GM08714 (cell line): ENCODE measurements around the gene PDE11A.
"Not testable (repeated sequence)": the region's sequence is repeated elsewhere in the genome, so short reads cannot be mapped to it uniquely, and the experiment has no call there.

ENCODE experiments used
- H3K4me3 ChIP-seq: fragments of 200-500 bp; sonication (Bioruptor generic); 2 replicates; pipeline ENCODE4 v1.5.1; 2014; ENCODE audit warnings: mild to moderate bottlenecking, low read length, inconsistent platforms
- ZNF274 ChIP-seq: IDR thresholded peaks from 2 replicates; pipeline ENCODE4 v1.6.1; 2012; ENCODE audit warnings: mild to moderate bottlenecking, low read depth, low read length

Gene PDE11A

DNA sequence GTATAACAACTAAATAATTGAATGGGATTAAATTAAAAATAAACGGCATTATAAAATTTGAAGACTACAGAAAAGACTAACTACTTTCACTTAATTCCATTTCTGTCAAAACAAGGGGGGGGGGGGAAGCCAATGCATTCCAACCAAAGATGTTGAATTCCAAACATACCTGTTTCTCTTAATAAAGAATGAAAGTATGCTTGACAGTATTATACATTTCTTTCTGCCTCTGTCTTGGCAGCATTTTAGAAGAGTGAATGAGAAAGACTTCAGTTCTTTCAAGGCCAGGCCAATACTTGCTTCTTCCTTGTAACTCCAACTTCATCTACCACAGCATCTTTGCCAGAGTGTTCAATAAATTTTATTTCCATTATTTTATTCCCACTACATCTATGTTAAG lies 65.9 kb downstream of the PDE11A start:
- no peak for TF ChIP-seq ZNF274

DNA sequence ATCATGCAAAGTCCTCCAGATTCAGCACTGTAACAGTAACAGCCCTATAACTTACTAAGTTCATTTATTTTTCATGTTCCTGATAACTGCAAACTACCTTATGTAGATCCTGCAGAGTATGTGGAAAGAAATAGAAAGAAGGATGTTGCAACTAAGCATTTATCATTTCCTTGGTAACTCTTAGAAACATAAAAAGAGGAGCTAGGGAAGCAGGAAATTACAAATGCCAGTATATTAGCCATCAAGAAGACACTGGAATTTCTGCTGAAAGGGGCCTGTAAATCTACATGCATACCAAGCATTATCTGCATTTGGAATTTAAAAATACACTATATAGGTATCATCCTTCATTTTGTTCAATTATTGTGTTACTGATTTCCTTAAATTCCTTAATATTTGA lies 66.8 kb downstream of the PDE11A start:
- TF ChIP-seq ZNF274 = no peak
- H3K4me3 ChIP-seq = no peak overlapping the region

More for the DNA sequence above, 65.9 kb downstream of the PDE11A start:
- no peak overlapping the region for H3K4me3 ChIP-seq

DNA sequence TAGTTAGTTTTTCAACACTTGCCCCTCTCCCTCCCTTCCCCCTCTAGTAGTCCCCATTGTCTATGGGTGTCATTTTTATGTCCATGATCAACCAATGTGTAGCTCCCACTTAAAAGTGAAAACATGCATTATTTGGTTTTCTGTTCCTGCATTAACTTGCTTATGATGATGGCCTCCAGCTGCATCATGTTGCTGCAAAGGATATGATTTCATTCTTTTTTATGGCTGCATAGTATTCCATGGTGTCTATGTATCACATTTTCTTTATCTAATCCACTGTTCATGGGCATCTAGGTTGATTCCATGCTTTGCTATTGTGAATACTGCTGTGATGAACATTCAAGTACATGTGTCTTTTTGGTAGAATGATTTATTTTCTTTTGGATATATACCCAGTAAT lies 70.5 kb downstream of the PDE11A start:
- no peak overlapping the region for H3K4me3 ChIP-seq
- TF ChIP-seq ZNF274 = no peak

DNA sequence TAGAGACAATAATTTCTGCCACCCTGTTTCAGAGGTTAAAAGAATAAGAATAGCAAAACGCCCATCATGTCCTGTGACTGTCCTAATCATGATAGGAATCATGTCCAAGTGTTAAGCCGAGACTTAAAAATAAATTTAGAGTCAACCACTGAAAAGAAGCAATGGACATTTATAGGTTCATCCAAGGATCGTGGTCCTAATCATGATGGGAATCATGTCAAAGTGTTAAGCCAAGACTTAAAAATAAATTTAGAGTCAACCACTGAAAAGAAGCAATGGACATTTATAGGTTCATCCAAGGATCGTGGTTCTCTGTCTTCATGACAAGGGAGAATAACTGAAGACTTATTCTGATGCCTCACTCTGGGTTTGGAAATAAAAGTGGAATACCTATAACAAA lies 73.6 kb downstream of the PDE11A start:
- TF ChIP-seq ZNF274 = no peak
- H3K4me3 ChIP-seq = no peak overlapping the region

DNA sequence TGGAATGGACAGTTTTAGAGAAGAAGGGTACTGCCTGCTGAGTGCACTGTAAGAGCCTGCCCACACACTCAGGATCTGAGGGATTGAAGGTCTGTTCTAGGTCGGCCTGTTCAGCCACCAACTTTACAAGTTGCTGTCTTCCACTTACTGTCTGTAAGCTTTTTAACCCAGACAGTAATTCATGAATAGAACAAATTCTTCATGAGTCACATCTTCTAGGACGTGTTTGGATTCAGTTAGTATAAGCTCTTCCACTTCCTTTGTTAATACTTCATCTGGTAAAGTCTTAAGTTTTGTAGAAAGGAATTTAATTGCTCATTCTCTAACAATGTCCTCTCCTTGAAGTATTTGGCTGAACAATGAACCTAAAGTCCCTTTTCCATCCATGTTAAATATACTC lies 74.6 kb downstream of the PDE11A start:
- TF ChIP-seq ZNF274 = no peak
- H3K4me3 ChIP-seq = no peak overlapping the region

DNA sequence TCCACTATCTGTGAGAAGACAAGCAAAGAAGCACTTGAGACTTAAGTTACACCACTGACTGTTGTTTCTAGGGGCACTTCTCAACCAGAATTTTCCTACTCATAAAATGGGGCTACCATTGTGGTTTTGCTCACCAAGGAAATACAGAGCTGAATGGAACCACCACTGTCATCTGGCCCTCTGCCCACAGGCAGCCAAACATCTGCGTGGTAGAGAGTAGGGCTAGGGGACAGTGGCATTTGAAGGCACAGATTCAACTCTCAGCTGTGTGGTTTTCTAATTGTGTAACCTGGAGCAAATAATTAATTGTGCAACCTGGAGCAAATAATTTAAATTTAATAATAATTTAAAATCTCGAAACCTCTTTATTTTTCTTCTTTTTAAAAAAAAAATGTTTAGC lies 79.6 kb downstream of the PDE11A start:
- no peak overlapping the region for H3K4me3 ChIP-seq
- no peak for TF ChIP-seq ZNF274

DNA sequence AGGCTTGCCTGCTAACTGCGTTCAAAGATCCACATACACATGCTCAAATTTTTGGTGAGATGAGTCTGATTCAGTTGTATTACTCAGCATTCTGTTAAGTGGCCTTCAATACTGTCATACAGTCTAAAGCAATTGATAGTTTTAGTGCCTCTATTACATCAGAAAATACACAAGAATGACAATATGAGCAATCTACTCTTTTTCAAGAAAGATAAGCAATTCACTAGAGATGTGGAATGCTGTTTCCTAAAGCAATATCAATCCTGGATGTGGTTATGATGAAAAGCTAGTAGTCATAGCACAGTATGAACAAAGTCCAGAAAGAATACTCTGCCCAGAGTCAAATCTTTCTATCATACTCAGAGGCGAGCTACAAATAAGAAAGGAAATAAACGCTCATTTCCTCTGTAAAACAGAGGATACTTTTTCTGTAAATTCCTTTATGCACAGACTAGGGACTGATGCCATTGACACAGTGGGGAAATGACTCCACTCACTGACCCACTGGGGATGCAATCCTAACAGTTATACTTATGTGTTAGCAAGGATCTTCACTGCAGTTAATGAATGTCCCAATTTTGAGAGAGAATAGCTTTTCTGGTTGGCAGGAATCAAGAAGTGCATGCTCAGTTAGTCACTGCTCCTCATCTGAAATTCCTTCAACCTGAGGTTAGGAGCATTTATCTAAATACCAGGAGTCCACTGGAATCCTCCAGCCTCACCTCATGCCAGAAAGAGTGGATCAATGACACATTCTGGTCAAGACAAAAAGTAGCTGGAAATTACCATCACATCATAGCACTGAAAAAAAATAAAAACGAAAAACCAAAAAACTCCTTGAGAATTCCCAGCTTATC lies 83.3 kb downstream of the PDE11A start:
- H3K4me3 ChIP-seq = no peak overlapping the region
- TF ChIP-seq ZNF274 = no peak

DNA sequence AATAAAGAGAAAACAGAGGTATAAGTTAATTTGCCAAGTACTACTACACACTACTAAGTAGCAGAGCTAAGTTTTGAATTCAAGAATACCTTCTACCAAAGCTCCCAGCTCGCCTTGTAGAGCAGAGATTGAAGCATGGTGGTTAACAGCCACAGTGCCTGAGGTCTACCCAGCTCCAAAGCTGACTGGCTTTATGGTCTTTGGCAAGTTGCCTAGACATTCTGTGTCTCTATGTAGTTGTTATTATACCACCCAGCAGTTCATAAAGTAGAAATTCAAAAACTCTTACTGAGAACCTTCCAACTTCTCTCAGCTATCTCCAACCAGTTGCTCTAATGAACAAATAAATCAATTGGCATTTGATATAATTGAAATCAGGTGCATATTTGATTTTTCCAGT lies 87.8 kb downstream of the PDE11A start:
- no peak for TF ChIP-seq ZNF274

DNA sequence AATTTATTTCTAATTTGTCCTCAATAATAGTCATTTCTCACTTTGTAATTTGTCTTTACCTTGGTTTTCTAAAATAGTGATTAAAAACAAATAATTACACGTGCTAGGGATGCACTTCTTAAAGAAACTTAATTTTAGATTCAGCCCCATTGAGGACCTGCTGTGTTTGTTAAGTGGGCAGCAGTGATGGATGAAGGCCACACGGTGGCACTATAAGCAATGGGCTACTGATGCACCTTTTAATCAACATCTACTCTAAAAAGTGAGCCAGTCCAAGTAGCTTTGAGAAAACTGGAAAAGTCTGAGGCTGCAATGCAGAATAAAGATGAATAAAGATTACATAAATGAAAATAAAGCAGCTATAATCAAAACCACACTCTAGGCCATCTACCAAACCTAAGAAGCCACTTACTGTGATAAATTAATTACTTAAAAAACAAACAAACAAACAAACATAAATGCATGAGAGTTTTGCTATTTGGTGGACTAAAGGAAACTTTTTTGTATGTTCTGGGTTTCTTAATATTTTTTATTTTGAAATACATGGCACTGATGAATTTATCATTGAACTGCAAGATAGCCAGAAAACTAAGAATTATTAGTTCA lies 89.3 kb downstream of the PDE11A start:
- TF ChIP-seq ZNF274 = no peak
- H3K4me3 ChIP-seq = no peak overlapping the region

More for the DNA sequence above, 87.8 kb downstream of the PDE11A start:
- no peak overlapping the region for H3K4me3 ChIP-seq

DNA sequence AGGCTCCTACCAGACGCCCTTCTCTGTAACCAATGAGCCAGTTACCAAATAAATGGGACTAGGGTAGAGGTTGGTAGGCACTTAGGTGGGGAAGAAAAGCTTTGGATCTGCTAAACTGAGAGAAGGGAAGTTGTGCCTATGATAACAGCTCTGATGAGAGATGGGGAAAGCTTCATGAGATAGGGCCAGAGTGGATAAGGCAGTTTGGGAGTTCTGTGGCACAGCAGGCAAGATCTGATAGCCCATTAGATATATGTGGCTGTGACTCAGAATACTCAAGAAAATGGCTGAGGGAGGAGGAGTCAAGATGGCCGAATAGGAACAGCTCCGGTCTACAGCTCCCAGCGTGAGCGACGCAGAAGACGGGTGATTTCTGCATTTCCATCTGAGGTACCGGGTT lies 99.8 kb downstream of the PDE11A start:
- no peak for TF ChIP-seq ZNF274
- no peak overlapping the region for H3K4me3 ChIP-seq

DNA sequence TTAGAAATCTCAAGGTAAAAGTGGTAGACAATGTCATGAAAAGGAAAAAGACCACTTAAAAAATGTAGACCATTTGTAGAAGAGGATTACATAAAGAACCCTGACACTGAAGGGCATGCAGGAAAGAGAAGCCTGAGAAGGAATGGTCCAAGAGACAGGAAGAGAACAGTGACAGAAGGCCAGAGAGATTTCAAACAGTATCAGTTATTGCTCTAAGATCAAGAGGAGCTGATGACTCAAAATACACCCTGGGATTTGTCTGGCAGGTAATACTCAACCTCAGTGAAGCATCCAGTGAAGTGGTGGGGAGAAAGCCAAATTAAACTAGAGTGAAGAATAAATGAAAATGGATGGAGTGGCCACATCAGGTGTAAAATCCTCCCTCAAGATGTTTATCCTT lies 100.5 kb downstream of the PDE11A start:
- H3K4me3 ChIP-seq = no peak overlapping the region
- TF ChIP-seq ZNF274 = no peak

DNA sequence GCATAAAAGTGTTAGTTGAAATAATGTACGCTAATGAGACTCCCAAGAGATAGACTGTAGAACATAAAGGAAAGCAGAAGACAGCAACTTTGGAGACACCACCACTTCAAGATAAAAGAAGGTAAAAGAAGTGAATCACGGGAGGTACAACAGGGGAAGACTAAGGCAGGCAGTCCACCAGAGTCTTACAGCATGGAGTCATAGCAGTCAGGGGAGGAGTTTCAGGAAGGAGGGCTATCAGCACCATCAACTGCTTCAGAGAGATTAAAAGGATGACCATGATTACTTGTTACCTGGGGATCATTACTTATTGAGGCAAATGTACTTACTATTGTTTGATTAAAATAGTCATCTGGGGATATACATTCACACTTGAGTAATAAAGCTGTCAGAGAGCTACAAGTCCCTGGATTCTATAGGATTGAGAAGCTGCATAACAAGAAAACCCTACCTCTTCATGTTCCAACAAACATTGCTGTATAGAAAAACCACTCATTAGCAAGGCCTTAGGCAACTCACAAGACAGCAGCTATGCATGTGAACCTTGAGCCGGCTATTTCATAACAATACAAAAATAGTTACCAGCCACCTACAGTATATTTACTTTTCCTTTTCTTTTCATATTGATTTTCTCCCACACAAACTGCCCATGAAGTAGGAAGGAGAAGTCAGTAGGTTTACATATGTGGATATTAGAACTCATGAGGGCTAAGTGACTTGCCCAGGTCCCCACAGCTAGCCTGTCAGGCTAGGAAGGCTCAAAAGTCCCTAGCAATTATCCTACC lies 101.7 kb downstream of the PDE11A start:
- no peak overlapping the region for H3K4me3 ChIP-seq
- TF ChIP-seq ZNF274 = no peak

DNA sequence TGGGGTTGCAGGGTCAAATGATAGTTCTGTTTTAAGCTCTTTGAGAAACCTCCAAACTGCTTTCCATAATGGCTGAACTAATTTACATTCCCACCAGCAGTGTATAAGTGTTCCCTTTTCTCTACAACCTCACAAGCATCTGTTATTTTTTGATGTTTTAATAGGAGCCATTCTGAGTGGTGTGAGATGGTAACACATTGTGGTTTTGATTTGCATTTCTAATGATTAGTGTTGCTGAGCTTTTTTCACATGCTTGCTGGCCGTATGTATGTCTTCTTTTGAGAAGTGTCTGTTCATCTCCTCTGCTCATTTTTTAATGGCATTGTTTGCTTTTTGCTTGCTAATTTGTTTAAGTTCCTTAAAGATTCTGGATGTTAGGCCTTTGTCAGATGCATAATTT lies 107.7 kb downstream of the PDE11A start:
- TF ChIP-seq ZNF274 = no peak
- H3K4me3 ChIP-seq = no peak overlapping the region

DNA sequence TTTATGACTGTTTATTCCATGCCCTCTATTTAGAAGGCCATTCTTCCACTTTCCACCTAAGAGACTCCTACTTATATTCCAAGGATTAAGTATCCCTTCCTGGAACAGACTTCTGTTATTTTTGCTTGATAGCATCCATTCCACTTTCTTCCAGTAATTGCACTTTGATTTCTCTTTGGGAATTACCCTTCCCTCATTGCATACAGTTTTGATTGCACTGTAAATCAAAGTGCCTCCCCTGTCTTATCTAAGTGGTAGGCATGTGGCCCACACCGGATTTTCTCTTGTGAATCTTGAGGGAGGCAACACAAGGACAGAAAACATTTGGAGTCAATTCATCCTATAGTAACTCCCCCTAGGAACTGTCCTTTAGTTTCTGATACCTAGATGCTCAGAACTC lies 120.4 kb downstream of the PDE11A start:
- no peak for TF ChIP-seq ZNF274
- H3K4me3 ChIP-seq = no peak overlapping the region

DNA sequence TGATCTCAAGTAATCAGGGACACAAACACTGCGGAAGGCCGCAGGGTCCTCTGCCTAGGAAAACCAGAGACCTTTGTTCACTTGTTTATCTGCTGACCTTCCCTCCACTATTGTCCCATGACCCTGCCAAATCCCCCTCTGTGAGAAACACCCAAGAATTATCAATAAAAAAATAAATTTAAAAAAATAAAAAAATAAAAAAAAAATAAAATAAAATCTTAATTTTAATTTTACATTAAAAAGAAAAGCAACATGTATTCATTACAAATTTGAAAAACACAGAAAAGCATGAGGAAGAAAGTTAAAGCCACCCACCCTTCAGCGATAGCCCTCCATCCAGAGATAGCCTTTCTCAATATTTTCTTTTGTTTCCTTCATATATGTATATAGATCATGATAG lies 125.0 kb downstream of the PDE11A start:
- H3K4me3 ChIP-seq = not testable (repeated sequence)

DNA sequence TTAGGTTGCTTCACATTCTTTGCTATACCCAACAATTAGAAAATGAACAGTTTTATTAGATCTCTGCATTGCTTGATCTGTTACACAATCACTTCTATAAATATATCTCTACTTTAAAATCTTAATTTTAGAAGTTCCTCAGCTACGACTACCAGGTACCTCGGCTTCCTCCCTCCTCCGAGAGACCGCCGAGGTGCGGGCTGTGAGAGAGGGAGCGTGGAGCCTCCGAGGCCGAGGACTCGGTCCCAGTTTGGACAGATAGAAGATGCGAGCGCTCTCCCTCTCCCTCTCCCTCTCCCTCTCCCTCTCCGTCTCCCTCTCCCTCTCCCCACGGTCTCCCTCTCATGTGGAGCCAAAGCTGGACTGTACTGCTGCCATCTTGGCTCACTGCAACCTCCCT lies 128.0 kb downstream of the PDE11A start:
- not testable (repeated sequence) for H3K4me3 ChIP-seq
